Measurements from ENCODE around the gene CARNS1.

CARNS1 gene

GRCh38 chr11:67436459-67437081, 21.1 kb downstream of the CARNS1 start:
- Histone ChIP-seq H4K20me1 (ENCODE audit: insufficient read depth, low read length, poor library complexity, severe bottlenecking) (peaks cover 50% of the 10 kb centered on the region), H2AFZ (ENCODE audit: low read length) (no peak overlapping the region), H3K36me3 (ENCODE audit: insufficient read depth, low read length) (peaks cover 20% of the 10 kb centered on the region; the same call in 1 of the 2 replicates), H3K27me3 (ENCODE audit: insufficient read depth, low read length, poor library complexity, severe bottlenecking) (no peaks in the 10 kb centered on the region), H3K4me3 (ENCODE audit: low read length, poor library complexity, severe bottlenecking) (peak overlapping the region; percentile 100), H3K4me2 (ENCODE audit: low read depth, low read length, poor library complexity, severe bottlenecking) (peak overlapping the region; percentile 96), H3K79me2 (ENCODE audit: insufficient read depth, low read length) (peaks cover 87% of the 10 kb centered on the region), H3K4me1 (ENCODE audit: insufficient read depth, low read length, poor library complexity, severe bottlenecking) (peaks cover 53% of the 10 kb centered on the region), H3K9me2 (replicated peaks; ENCODE audit: low read depth, low read length) (no peaks in the 10 kb centered on the region), H3K9ac (ENCODE audit: low read depth, low read length, poor library complexity, severe bottlenecking) (peak overlapping the region; percentile 100), H3K9me3 (ENCODE audit: insufficient read depth, low read depth, low read length) (no peaks in the 10 kb centered on the region), H3F3A (ENCODE audit: low read depth) (0 out of 2 replicates have a peak, but pooled peaks cover 4% of the 10 kb centered on the region)
- TF ChIP-seq CTCF (conservative IDR thresholded peaks at IDR 0.05; ENCODE audit: low read length) (no peak), EZH2phosphoT487 (IDR thresholded peaks at IDR 0.05; ENCODE audit: borderline replicate concordance) (no peak)

GRCh38 chr11:67437082-67437808, 21.8 kb downstream of the CARNS1 start, which contains the start of gene PTPRCAP:
PTPRCAP (minus strand) TSS chr11:67437682; CDS start chr11:67437619, 63 bp downstream.
- Histone ChIP-seq H3K9ac (ENCODE audit: low read depth, low read length, poor library complexity, severe bottlenecking) (peak within 1 kb of the TSS; percentile 100), H3F3A (ENCODE audit: low read depth) (0 out of 2 replicates have a peak, but pooled peaks cover 4% of the 10 kb centered on the region), H3K9me3 (ENCODE audit: insufficient read depth, low read depth, low read length) (no peaks in the 10 kb centered on the region), H4K20me1 (ENCODE audit: insufficient read depth, low read length, poor library complexity, severe bottlenecking) (peaks cover 46% of the 10 kb centered on the region), H3K9me2 (replicated peaks; ENCODE audit: low read depth, low read length) (no peaks in the 10 kb centered on the region), H3K36me3 (ENCODE audit: insufficient read depth, low read length) (peaks cover 20% of the 10 kb centered on the region; the same call in 1 of the 2 replicates), H3K4me3 (ENCODE audit: low read length, poor library complexity, severe bottlenecking) (peak within 1 kb of the TSS; percentile 100), H3K4me2 (ENCODE audit: low read depth, low read length, poor library complexity, severe bottlenecking) (peak within 1 kb of the TSS; percentile 96), H3K4me1 (ENCODE audit: insufficient read depth, low read length, poor library complexity, severe bottlenecking) (peaks cover 53% of the 10 kb centered on the region), H3K79me2 (ENCODE audit: insufficient read depth, low read length) (peaks cover 80% of the 10 kb centered on the region), H3K27me3 (ENCODE audit: insufficient read depth, low read length, poor library complexity, severe bottlenecking) (no peaks in the 10 kb centered on the region), H2AFZ (ENCODE audit: low read length) (no peak within 1 kb of the TSS)
- TF ChIP-seq EZH2phosphoT487 (IDR thresholded peaks at IDR 0.05; ENCODE audit: borderline replicate concordance): no peak

- Histone ChIP-seq H3K4me1 (ENCODE audit: insufficient read depth, low read length, poor library complexity, severe bottlenecking) (peaks cover 53% of the 10 kb centered on the region), H3K27me3 (ENCODE audit: insufficient read depth, low read length, poor library complexity, severe bottlenecking) (no peaks in the 10 kb centered on the region), H3K9ac (ENCODE audit: low read depth, low read length, poor library complexity, severe bottlenecking) (peak overlapping the region; percentile 100), H3K4me2 (ENCODE audit: low read depth, low read length, poor library complexity, severe bottlenecking) (peak overlapping the region; percentile 90), H4K20me1 (ENCODE audit: insufficient read depth, low read length, poor library complexity, severe bottlenecking) (peaks cover 41% of the 10 kb centered on the region), H3K79me2 (ENCODE audit: insufficient read depth, low read length) (peaks cover 75% of the 10 kb centered on the region), H3K9me3 (ENCODE audit: insufficient read depth, low read depth, low read length) (no peaks in the 10 kb centered on the region), H3K9me2 (replicated peaks; ENCODE audit: low read depth, low read length) (no peaks in the 10 kb centered on the region), H3F3A (ENCODE audit: low read depth) (0 out of 2 replicates have a peak, but pooled peaks cover 4% of the 10 kb centered on the region), H3K4me3 (ENCODE audit: low read length, poor library complexity, severe bottlenecking) (peak overlapping the region; percentile 100), H3K36me3 (ENCODE audit: insufficient read depth, low read length) (peaks cover 20% of the 10 kb centered on the region; the same call in 1 of the 2 replicates), H2AFZ (ENCODE audit: low read length) (no peak overlapping the region)
- no peak for TF ChIP-seq EZH2phosphoT487 (IDR thresholded peaks at IDR 0.05; ENCODE audit: borderline replicate concordance)
- TF ChIP-seq CTCF (conservative IDR thresholded peaks at IDR 0.05; ENCODE audit: low read length): no peak
Observed at GRCh38 chr11:67437809-67438157, 22.3 kb downstream of the CARNS1 start.

All from Loucy (cell line).